HepG2 (cell line): Measurements from ENCODE around the gene SERTAD1. TPM values are rescaled to one million over a fixed set of nuclear protein-coding genes. Genes with fewer than 3 reads are reported as not detected.

Experiments
- ASH2L ChIP-seq: fragments of 300-600, 200-600 bp; sonication (generic); IDR thresholded peaks from 2 replicates; pipeline ENCODE4 v1.7.0; 2017; ENCODE audit warnings: low read depth, mild to moderate bottlenecking, moderate library complexity, mixed read lengths, low read length; ENCODE audit not compliant: insufficient read length
- CENPT ChIP-seq: sonication (generic); formaldehyde crosslinking; IDR thresholded peaks from 2 replicates; pipeline ENCODE4 v1.8.0; 2022; ENCODE audit warnings: low read depth, mild to moderate bottlenecking, moderate library complexity, missing genetic modification reagents
- GZF1 ChIP-seq: sonication (generic); formaldehyde crosslinking; IDR thresholded peaks from 2 replicates; pipeline ENCODE4 v1.5.1; 2020; ENCODE audit warnings: mild to moderate bottlenecking, missing genetic modification reagents
- HDAC6 ChIP-seq: fragments of 200-600 bp; sonication (generic); IDR thresholded peaks from 2 replicates; pipeline ENCODE4 v1.7.0; 2017; ENCODE audit warnings: mild to moderate bottlenecking, antibody characterized with exemption, low read length, low read depth
- MAFK ChIP-seq, 2 experiments: IDR thresholded peaks in 1 of 2; conservative IDR thresholded peaks in 1 of 2; 2 replicates each; pipeline ENCODE4 v1.6.1; 2011; ENCODE audit warnings: improper control_type of control experiment in 2 of 2, low read length in 2 of 2
- MEIS2 ChIP-seq: sonication (generic); formaldehyde crosslinking; IDR thresholded peaks from 2 replicates; pipeline ENCODE4 v1.9.0; 2021; ENCODE audit warnings: mild to moderate bottlenecking, missing genetic modification reagents
- NFKB2 ChIP-seq: sonication (generic); formaldehyde crosslinking; IDR thresholded peaks from 2 replicates; pipeline ENCODE4 v1.4.0; 2020; ENCODE audit warnings: missing genetic modification reagents, borderline replicate concordance
- PRPF4 ChIP-seq: fragments of 200-400 bp; formaldehyde crosslinking; IDR thresholded peaks from 2 replicates; pipeline ENCODE4 v1.6.1; 2016; ENCODE audit warnings: low read length, low read depth; ENCODE audit not compliant: poor library complexity, severe bottlenecking
- RNF219 ChIP-seq: sonication (generic); formaldehyde crosslinking; IDR thresholded peaks from 2 replicates; pipeline ENCODE4 v1.5.0; 2020; ENCODE audit warnings: mild to moderate bottlenecking, missing genetic modification reagents
- SRSF4 ChIP-seq: fragments of 200-400 bp; formaldehyde crosslinking; IDR thresholded peaks from one replicate; pipeline ENCODE4 v1.6.1; 2018; ENCODE audit warnings: mild to moderate bottlenecking, low read depth, low read length, moderate library complexity; ENCODE audit not compliant: poor library complexity, severe bottlenecking
- ZNF138 ChIP-seq: sonication (generic); formaldehyde crosslinking; IDR thresholded peaks from 2 replicates; pipeline ENCODE4 v1.5.0; 2020; ENCODE audit warnings: mild to moderate bottlenecking, low read depth, missing genetic modification reagents
- ZNF282 ChIP-seq: fragments of 450-650 bp; IDR thresholded peaks from 2 replicates; pipeline ENCODE4 v1.6.1; 2018; ENCODE audit not compliant: partially characterized antibody
- ZNF33B ChIP-seq: sonication (generic); formaldehyde crosslinking; IDR thresholded peaks from 2 replicates; pipeline ENCODE4 v1.5.1; 2020; ENCODE audit warnings: mild to moderate bottlenecking, missing genetic modification reagents
- ZNF619 ChIP-seq: sonication (generic); formaldehyde crosslinking; IDR thresholded peaks from 2 replicates; pipeline ENCODE4 v1.4.0; 2020; ENCODE audit warnings: mild to moderate bottlenecking, missing genetic modification reagents
- ZNF646 ChIP-seq: sonication (generic); formaldehyde crosslinking; IDR thresholded peaks from 2 replicates; pipeline ENCODE4 v1.9.0; 2021; ENCODE audit warnings: mild to moderate bottlenecking, missing genetic modification reagents
- ZSCAN9 ChIP-seq: IDR thresholded peaks from 2 replicates; pipeline ENCODE4 v1.6.1; 2016; ENCODE audit warnings: borderline replicate concordance
- polyA plus RNA-seq, 8 experiments: library from polyadenylated mRNA; depleted of rRNA in 3 of 8; stranded (reverse) in 7 of 8; unstranded in 1 of 8; fragments of >200 nt; fragmentation: Illumina TruSeq in 4 of 8; extraction: Trizol in 4 of 8; gene quantifications; 2 replicates each; pipeline versions ENCODE4 v1.2.1 to v1.2.3, GENCODE V29; 2011 to 2016; ENCODE audit warnings: low read depth in 4 of 8, missing spikeins in 1 of 8, mixed read lengths in 1 of 8; ENCODE audit not compliant: insufficient read depth in 1 of 8
- total RNA-seq, 5 experiments: library from RNA; depleted of rRNA; stranded (reverse); fragments of >200 nt; fragmentation: Illumina TruSeq; extraction: Trizol; gene quantifications; 2 replicates each; pipeline ENCODE4 v1.2.3, GENCODE V29; 2016; ENCODE audit warnings: low read depth in 1 of 5
- TF ChIP-seq, protein P1 (sequence below): sonication (generic); formaldehyde crosslinking; IDR thresholded peaks from 2 replicates; pipeline ENCODE4 v1.4.0; 2020; ENCODE audit warnings: mild to moderate bottlenecking, missing genetic modification reagents

The SERTAD1 gene
- total and polyA plus RNA-seq, 2 of the 13 experiments (the other 11 are each of a cell fraction or from before 2014, with no cell fraction given) = 4.3 to 4.5 TPM

DNA sequence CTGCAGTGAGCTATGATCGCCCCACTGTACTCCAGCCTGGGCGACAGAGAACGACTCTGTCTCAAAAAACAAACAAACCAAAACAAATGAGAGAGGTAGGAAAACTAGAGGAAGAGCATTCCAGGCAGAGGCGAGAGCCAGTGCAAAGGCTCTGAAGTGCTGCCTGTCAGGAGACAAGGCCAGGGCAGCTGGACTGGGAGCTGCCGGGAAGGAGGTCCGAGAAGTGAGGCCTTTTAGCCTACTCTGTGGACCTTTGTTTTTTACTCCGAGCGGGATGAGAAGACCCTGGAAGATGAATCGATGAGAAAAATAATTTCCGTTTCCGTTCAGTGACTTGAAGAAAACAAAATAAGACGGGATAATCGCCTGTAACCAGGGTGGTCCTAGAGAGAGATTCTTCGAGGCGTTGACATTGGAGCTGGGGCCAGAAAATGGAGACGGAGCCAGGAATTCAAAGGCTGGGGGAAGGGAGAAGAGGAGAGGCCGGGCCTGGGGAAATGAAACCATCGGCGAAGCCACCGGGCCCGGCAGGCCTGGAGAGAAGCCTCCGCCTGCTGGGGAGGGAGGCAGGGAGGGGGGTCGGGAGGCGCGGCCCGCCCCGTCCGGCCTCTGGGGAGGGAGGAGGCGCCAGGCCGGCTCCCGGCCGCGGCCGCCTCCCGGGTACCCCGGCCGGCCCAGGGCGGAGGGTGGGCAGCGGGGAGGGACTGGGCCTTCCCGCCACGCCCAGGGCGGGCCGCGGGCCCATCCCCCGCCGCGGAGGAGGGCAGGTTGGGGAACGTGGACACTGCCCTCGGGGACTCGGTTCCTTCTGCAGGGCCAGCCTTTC is 7.8 kb upstream of the SERTAD1 start (continued):
- TF ChIP-seq ZNF33B (CRISPR knock-in tag) (no peak), HDAC6 (no peak), MAFK (conservative IDR thresholded peaks at IDR 0.05 in 1 of 2, IDR thresholded peaks at IDR 0.05 in 1 of 2; ENCODE audit: low read length in 2 of 2) (no peak), ZNF138 (CRISPR knock-in tag) (no peak), NFKB2 (CRISPR knock-in tag) (no peak), PRPF4 (no peak), GZF1 (CRISPR knock-in tag) (no peak), ZNF646 (no peak), ZSCAN9 (CRISPR knock-in tag) (no peak), CENPT (CRISPR knock-in tag) (no peak), ZNF619 (CRISPR knock-in tag) (no peak), MEIS2 (no peak; the same call in 1 of the 2 replicates), RNF219 (CRISPR knock-in tag) (no peak), SRSF4 (no peak), ASH2L (peak; percentile 45), ZNF282 (no peak)
- TF ChIP-seq, protein P1, sequence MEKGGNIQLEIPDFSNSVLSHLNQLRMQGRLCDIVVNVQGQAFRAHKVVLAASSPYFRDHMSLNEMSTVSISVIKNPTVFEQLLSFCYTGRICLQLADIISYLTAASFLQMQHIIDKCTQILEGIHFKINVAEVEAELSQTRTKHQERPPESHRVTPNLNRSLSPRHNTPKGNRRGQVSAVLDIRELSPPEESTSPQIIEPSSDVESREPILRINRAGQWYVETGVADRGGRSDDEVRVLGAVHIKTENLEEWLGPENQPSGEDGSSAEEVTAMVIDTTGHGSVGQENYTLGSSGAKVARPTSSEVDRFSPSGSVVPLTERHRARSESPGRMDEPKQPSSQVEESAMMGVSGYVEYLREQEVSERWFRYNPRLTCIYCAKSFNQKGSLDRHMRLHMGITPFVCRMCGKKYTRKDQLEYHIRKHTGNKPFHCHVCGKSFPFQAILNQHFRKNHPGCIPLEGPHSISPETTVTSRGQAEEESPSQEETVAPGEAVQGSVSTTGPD (CRISPR knock-in tag) = no peak
